GM23338 (cell line): ENCODE measurements around the gene ELAVL2. TPM values are rescaled to one million over a fixed set of nuclear protein-coding genes. Genes with fewer than 3 reads are reported as not detected.

ENCODE experiments used
- ATAC-seq: fragments of 200-7000 bp; cut with Tn5 transposase; 3 replicates; pipeline ENCODE4 v1.9.1; 2020
- DNase-seq: peaks from one replicate; pipeline ENCODE4 v3.0.0-alpha.2; 2015; ENCODE audit warnings: low spot score
- H2AFZ ChIP-seq: fragments of 200-600 bp; sonication (generic); 2 replicates; pipeline ENCODE4 v1.8.0; 2016; ENCODE audit warnings: antibody characterized with exemption, mild to moderate bottlenecking, moderate library complexity
- H3F3A ChIP-seq: fragments of 200-600 bp; sonication (generic); replicated peaks from 2 replicates; pipeline ENCODE4 v1.8.0; 2017; ENCODE audit warnings: antibody characterized with exemption, mixed run types, low read depth
- H3K27ac ChIP-seq: fragments of 200-600 bp; sonication (generic); 2 replicates; pipeline ENCODE4 v1.6.1; 2016; ENCODE audit warnings: low read depth
- H3K27me3 ChIP-seq: fragments of 200-600 bp; sonication (generic); 2 replicates; pipeline ENCODE4 v1.8.0; 2016; ENCODE audit warnings: mild to moderate bottlenecking, mixed run types, moderate library complexity; ENCODE audit not compliant: insufficient read depth
- H3K36me3 ChIP-seq: fragments of 200-600 bp; sonication (generic); 2 replicates; pipeline ENCODE4 v1.8.0; 2016; ENCODE audit warnings: mild to moderate bottlenecking; ENCODE audit not compliant: insufficient read depth
- H3K4me1 ChIP-seq: fragments of 200-600 bp; sonication (generic); 2 replicates; pipeline ENCODE4 v1.8.0; 2016; ENCODE audit warnings: mild to moderate bottlenecking, moderate library complexity; ENCODE audit not compliant: insufficient read depth
- H3K4me2 ChIP-seq: fragments of 200-600 bp; sonication (generic); 2 replicates; pipeline ENCODE4 v1.7.1; 2017; ENCODE audit warnings: mixed run types
- H3K4me3 ChIP-seq: fragments of 200-600 bp; sonication (generic); 2 replicates; pipeline ENCODE4 v1.6.1; 2016; ENCODE audit warnings: mixed run types
- H3K79me2 ChIP-seq: fragments of 200-600 bp; sonication (generic); replicated peaks from 2 replicates; pipeline ENCODE4 v1.8.0; 2017; ENCODE audit warnings: mild to moderate bottlenecking; ENCODE audit not compliant: insufficient read depth
- H3K9me2 ChIP-seq: fragments of 200-600 bp; sonication (generic); 2 replicates; pipeline ENCODE4 v1.8.0; 2017; ENCODE audit not compliant: insufficient read depth
- H4K20me1 ChIP-seq: fragments of 200-600 bp; sonication (generic); replicated peaks from 2 replicates; pipeline ENCODE4 v1.8.0; 2017; ENCODE audit warnings: mild to moderate bottlenecking; ENCODE audit not compliant: insufficient read depth
- H3K27ac Mint-ChIP-seq: 2 replicates; pipeline ENCODE4 v1.8.0; 2020; ENCODE audit warnings: inconsistent platforms, mild to moderate bottlenecking, moderate library complexity, mixed read lengths
- H3K27me3 Mint-ChIP-seq: 3 replicates; pipeline ENCODE4 v1.8.0; 2022; ENCODE audit warnings: low read depth, mild to moderate bottlenecking, moderate library complexity, mixed read lengths, inconsistent platforms; ENCODE audit not compliant: insufficient read depth, poor library complexity
- H3K36me3 Mint-ChIP-seq: 3 replicates; pipeline ENCODE4 v1.8.0; 2021; ENCODE audit warnings: low read depth, mild to moderate bottlenecking, inconsistent platforms, moderate library complexity, mixed read lengths
- H3K4me1 Mint-ChIP-seq: 3 replicates; pipeline ENCODE4 v1.8.0; 2020; ENCODE audit warnings: mild to moderate bottlenecking, inconsistent platforms, mixed read lengths
- H3K4me3 Mint-ChIP-seq: 3 replicates; pipeline ENCODE4 v1.8.0; 2021; ENCODE audit warnings: moderate library complexity, mild to moderate bottlenecking, inconsistent platforms, mixed read lengths
- H3K9me3 Mint-ChIP-seq: 3 replicates; pipeline ENCODE4 v1.8.0; 2020; ENCODE audit warnings: moderate library complexity, mild to moderate bottlenecking, inconsistent platforms, mixed read lengths
- CREB1 ChIP-seq: fragments of 250-450 bp; sonication (Bioruptor Pico); IDR thresholded peaks from 2 replicates; pipeline ENCODE4 v1.5.0; 2020; ENCODE audit warnings: low read depth, mild to moderate bottlenecking, moderate library complexity
- CTCF ChIP-seq, 2 experiments: fragments of 200-600 bp in 1 of 2; sonication (generic) in 1 of 2; conservative IDR thresholded peaks; 2 replicates each; pipeline versions ENCODE4 v1.5.1 to v1.6.1; 2016 to 2017; ENCODE audit warnings: antibody characterized with exemption in 2 of 2, low read depth in 2 of 2, mild to moderate bottlenecking in 2 of 2, moderate library complexity in 1 of 2
- EZH2 ChIP-seq: fragments of 200-600 bp; sonication (generic); IDR thresholded peaks from one replicate; pipeline ENCODE4 v1.8.0; 2017; ENCODE audit warnings: antibody characterized with exemption, mild to moderate bottlenecking, low read depth; ENCODE audit not compliant: unreplicated experiment
- POLR2AphosphoS5 ChIP-seq: IDR thresholded peaks from 2 replicates; pipeline ENCODE4 v1.6.1; 2016; ENCODE audit warnings: antibody characterized with exemption, low read depth
- STAT1 ChIP-seq: IDR thresholded peaks from one replicate; pipeline ENCODE4 v1.6.1; 2016; ENCODE audit warnings: antibody characterized with exemption; ENCODE audit not compliant: unreplicated experiment
- ZNF462 ChIP-seq: fragments of 250-450 bp; sonication (Bioruptor Pico); IDR thresholded peaks from 2 replicates; pipeline ENCODE4 v1.5.0; 2020; ENCODE audit warnings: mild to moderate bottlenecking, moderate library complexity
- polyA plus RNA-seq: library from polyadenylated mRNA; unstranded; fragments of >200 nt; fragmentation: Nextera tagmentation; extraction: Ambion mirVana; gene quantifications from 2 replicates; pipeline ENCODE4 v1.2.1, GENCODE V29; 2016
- total RNA-seq: library from RNA; depleted of rRNA; stranded (reverse); fragments of >200 nt; shearing (Covaris generic); gene quantifications from 2 replicates; pipeline ENCODE4 v1.2.3, GENCODE V29; 2014

ELAVL2 gene
- total and polyA plus RNA-seq, 2 experiments from 2014 or later = 18.6 to 42.4 TPM

- TF ChIP-seq CTCF (conservative IDR thresholded peaks at IDR 0.05; ENCODE audit: low read depth in 2 of 2) = no peak
- TF ChIP-seq EZH2 = no peak
- TF ChIP-seq ZNF462 (CRISPR knock-in tag) = no peak
Observed at GRCh38 chr9:23803216-23803615, 22.8 kb downstream of the ELAVL2 start (continued).

GRCh38 chr9:23801523-23801922, 24.5 kb downstream of the ELAVL2 start:
- no peak for ATAC-seq
- Mint-ChIP-seq H3K27ac (no peak overlapping the region), H3K4me1 (peaks cover 92% of the 10 kb centered on the region), H3K36me3 (no peaks in the 10 kb centered on the region), H3K27me3 (peaks cover 2% of the 10 kb centered on the region), H3K9me3 (no peaks in the 10 kb centered on the region), H3K4me3 (no peak overlapping the region)
- Histone ChIP-seq H4K20me1 (peaks cover 33% of the 10 kb centered on the region), H3K4me1 (peaks cover 99% of the 10 kb centered on the region), H3F3A (no peaks in the 10 kb centered on the region), H3K4me3 (no peak overlapping the region), H2AFZ (no peak overlapping the region), H3K9me2 (no peaks in the 10 kb centered on the region), H3K4me2 (peak overlapping the region; percentile 59; the same call in 1 of the 2 replicates), H3K27ac (no peak overlapping the region), H3K79me2 (peaks cover 100% of the 10 kb centered on the region), H3K36me3 (no peaks in the 10 kb centered on the region), H3K27me3 (no peaks in the 10 kb centered on the region)
- no peak for TF ChIP-seq STAT1
- no peak for TF ChIP-seq CREB1 (CRISPR knock-in tag)
- no peak for TF ChIP-seq POLR2AphosphoS5
- TF ChIP-seq CTCF (conservative IDR thresholded peaks at IDR 0.05; ENCODE audit: low read depth in 2 of 2) = no peak
- DNase-seq = no peak
